Astrocyte of the spinal cord (primary cell): ENCODE data around the gene SHF.

Experiments
- DNase-seq: peaks from one replicate; pipeline ENCODE4 v3.0.0; 2011; ENCODE audit warnings: low read depth, low spot score
- H3K4me3 ChIP-seq: 2 replicates; pipeline ENCODE4 v1.5.1; 2011; ENCODE audit warnings: low read depth, mild to moderate bottlenecking, low read length, moderate library complexity
- in situ Hi-C: cut with HindIII; loops from 2 replicates; pipeline ENCODE4 v1.10.0; 2017; ENCODE audit warnings: low sequenced_read_pairs
- TF ChIP-seq, protein P1 (sequence below): IDR thresholded peaks from 2 replicates; pipeline ENCODE4 v1.5.1; 2012; ENCODE audit warnings: low read depth, mild to moderate bottlenecking, low read length, inconsistent platforms

SHF gene

DNA sequence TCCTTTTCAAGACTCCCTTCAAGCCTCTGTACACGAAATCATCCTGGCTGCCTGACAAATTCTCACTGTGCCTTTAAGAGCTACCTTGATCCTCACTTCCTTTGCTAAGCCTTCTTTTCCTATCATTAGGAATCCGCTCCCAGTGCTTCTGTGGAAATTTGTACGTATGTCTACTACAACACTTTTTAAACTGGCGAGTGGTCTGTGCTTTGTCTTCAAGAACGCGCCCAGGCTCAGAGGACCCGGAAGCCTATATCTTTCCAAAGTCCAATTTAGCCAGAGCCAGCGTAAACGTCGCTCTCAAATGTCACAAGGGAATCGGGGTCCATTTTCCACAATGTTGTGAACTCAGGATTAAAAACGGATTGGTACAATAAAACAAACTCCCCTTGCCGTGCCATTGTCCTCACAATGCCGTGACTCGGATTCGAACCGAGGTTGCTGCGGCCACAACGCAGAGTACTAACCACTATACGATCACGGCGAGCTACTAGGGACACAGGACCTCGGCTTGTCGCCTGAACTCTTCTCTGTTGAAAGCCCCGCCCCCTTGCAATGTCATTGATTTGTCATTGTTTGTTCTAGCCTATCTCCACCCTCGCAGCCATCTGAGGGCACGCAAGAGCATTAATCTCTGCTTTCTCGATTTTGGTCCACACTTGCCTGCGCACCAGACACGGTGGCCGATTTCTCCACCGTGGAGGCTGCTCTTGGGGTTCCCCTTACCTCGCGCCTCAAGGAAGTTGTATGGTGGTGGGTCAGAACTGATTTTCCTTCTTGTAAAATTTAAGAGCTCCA is 12.4 kb upstream of the SHF start:
- in situ Hi-C loops = no loop called here
- peak overlapping the region; percentile 80 for H3K4me3 ChIP-seq
- peak; percentile 93 for DNase-seq
- TF ChIP-seq, protein P1, sequence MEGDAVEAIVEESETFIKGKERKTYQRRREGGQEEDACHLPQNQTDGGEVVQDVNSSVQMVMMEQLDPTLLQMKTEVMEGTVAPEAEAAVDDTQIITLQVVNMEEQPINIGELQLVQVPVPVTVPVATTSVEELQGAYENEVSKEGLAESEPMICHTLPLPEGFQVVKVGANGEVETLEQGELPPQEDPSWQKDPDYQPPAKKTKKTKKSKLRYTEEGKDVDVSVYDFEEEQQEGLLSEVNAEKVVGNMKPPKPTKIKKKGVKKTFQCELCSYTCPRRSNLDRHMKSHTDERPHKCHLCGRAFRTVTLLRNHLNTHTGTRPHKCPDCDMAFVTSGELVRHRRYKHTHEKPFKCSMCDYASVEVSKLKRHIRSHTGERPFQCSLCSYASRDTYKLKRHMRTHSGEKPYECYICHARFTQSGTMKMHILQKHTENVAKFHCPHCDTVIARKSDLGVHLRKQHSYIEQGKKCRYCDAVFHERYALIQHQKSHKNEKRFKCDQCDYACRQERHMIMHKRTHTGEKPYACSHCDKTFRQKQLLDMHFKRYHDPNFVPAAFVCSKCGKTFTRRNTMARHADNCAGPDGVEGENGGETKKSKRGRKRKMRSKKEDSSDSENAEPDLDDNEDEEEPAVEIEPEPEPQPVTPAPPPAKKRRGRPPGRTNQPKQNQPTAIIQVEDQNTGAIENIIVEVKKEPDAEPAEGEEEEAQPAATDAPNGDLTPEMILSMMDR = no peak

DNA sequence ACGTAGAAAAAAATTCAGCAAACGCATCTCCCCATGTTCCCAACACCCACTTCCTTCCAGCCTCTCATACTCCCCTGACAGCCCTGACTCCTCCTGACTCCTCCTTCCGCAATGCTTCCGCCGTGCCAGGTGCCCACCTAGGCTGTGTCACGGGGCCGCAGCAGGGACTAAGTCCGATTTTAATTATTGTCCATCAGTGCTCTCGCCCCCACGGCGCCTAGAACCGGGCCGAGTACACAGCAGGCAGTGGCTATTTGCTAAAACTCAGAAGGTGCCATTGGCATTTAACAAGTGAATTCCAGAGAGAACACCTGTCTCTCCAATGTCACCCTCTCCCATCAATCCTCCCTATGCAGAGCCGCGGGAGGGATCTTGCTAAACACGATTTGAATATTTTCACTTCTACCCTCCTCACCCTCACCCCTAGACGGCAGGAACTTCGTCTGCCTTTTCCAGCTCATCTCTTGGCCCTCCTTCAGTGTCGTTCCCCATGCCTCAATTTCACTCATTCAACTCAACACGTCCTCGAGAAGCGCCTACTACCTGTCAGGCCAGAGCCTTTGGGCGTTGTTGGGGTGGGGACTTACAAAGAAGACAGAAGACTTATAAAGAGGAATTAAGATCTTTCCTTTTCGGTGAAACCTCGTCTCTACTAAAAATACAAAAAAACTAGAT is 11.5 kb upstream of the SHF start:
- peak; percentile 41 for DNase-seq
- TF ChIP-seq, protein P1 = no peak
- H3K4me3 ChIP-seq = peak overlapping the region; percentile 80
- in situ Hi-C loops = no loop called here

DNA sequence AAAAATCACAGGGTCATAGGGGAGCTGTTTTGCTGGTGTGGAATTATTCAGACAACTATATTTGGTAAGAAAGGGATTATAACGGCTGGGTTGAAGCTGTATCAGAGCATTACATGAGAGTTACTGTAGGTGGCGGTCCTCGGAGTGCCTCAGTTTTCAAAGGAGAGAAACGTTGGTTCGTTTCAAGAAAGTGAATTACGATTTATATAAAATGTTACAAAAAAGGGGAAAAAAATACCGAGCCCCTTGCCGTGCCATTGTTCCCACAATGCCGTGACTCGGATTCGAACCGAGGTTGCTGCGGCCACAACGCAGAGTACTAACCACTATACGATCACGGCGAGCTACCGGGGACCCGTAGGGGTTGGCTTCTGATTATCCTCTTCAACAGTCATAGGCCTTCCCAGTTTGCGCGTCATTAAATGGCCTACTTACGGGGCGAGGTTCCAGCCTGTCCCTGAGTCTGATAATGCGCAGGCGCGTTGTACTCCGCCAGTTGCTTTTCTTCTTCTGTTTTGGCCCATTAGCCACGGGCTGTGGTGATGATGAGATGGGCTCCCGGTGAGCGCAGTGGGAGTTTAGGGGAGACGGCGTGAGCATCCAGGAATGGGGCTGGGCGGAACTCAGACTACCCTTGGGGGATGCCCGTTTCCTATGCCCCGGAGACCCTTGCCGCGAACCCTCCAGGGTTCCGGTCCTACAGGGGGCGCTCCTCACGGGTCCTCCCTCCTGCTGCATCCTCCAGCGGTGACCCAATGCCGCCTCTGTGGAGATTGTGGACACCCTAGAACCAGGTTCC is 10.8 kb upstream of the SHF start:
- TF ChIP-seq, protein P1 = peak; percentile 86
- DNase-seq = peak; percentile 98
- in situ Hi-C loops = no loop called here
- peak overlapping the region; percentile 80 for H3K4me3 ChIP-seq

DNA sequence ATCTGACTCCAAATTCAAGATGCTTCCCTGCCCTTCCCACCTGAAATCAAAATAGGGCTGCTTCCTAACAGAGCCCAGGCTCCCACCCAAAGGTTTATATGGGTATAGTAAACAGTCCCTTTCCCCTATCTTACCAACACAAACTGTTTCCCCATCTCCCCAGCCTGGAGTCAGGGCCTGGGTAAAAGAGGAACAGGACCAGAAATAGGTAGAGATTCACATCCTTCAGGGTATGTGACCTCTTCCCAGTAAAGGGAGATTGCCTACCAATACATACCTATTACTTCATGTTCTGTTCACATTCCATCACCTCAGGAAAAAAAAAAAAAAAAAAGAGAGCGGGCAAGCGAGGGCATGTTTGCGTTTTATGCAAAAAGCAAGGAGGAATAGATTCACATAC is 9.7 kb upstream of the SHF start:
- in situ Hi-C loops = no loop called here
- TF ChIP-seq, protein P1 = no peak
- H3K4me3 ChIP-seq = no peak overlapping the region
- DNase-seq = no peak

DNA sequence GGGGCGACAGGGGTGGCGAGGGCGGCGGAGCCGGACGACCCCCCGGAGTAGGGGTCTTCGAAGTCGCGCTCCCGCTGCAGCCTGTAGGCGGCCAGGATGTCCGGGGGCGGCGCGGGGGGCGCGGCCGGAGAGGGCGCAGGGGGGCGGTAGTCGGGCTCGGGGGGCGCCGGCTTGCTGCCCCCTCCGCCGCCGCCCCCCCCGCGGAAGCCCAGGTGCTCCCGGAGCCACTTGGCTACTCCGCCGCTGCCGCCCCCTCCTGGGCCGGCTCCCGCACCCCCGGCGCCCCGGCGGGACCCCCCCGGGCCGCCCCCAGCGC is 230 bp downstream of the SHF start:
- TF ChIP-seq, protein P1 = no peak
- DNase-seq = no peak

DNA sequence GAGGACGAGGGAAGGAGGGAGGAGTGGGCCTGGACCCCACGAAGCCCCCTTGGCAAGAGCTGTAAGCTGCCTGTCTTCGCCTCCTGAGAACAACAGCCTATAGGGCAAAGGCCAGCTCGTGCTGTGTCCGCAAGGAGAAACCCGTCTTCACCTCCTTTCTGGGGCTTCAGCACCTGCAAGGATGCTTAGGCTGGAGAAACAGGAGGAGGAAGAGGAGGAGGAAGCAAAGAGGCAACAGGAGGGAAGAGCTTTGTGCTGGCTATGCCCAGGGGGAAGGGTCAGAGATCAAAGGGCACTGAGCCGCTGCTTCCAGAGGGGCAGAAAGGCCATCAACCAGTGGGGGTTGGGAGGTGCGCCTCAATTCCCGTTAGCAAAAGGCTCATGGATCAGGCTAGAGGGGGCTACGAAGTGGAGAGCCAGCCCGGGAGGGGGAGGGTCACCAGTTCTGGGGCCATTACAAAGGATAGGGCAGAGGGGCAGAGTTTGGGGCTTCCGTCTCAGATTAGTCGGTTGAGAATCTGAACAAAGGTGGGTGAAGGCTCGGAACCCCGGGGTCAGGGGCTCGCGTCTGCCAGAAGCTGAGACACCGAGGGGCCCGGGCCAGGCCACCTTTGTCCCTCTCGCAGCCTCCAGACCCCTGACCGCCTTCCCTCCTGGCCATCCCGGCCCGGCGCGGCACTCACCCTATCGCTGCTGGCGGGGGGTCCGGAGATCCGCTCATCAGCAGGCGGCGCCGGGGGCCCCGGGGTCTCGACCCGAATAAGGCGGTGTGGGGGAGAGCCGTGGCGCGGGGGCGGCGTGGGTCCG is 792 bp downstream of the SHF start:
- TF ChIP-seq, protein P1 = no peak
- DNase-seq = no peak
- in situ Hi-C loops = no loop called here
- peak overlapping the region; percentile 60 for H3K4me3 ChIP-seq

More for the DNA sequence above, 230 bp downstream of the SHF start:
- in situ Hi-C loops = no loop called here
- peak overlapping the region; percentile 60 for H3K4me3 ChIP-seq
